GM18507 (cell line): ENCODE measurements around the gene ANKRD13D.
A peak's percentile ranks its signal among the peaks of the same experiment; 100 is the strongest.

ENCODE experiments used
- DNase-seq: peaks from one replicate; pipeline ENCODE4 v3.0.0; 2011; ENCODE audit warnings: low read depth; ENCODE audit not compliant: insufficient read length; ENCODE audit errors: extremely low spot score
- FAIRE-seq: peaks from 2 replicates; lab custom pipeline; 2011; peaks lifted over from hg19 to GRCh38; lab: Jason Lieb, UNC

The ANKRD13D gene

GRCh38 chr11:67271541-67272284 lies 17.4 kb upstream of the ANKRD13D start:
- no peak for DNase-seq
- FAIRE-seq: peak; percentile 59

GRCh38 chr11:67272327-67273259 lies 16.5 kb upstream of the ANKRD13D start:
- DNase-seq (no peak), FAIRE-seq (peak; percentile 78)

- FAIRE-seq: no peak
- DNase-seq: no peak
Observed at GRCh38 chr11:67273260-67273990, 15.7 kb upstream of the ANKRD13D start.

GRCh38 chr11:67274768-67275605 lies 14.1 kb upstream of the ANKRD13D start:
- DNase-seq: no peak
- FAIRE-seq: no peak

GRCh38 chr11:67275606-67276409 lies 13.3 kb upstream of the ANKRD13D start:
- DNase-seq: no peak

GRCh38 chr11:67276781-67277230 lies 12.3 kb upstream of the ANKRD13D start:
- FAIRE-seq (no peak), DNase-seq (no peak)

More at GRCh38 chr11:67275606-67276409, 13.3 kb upstream of the ANKRD13D start:
- no peak for FAIRE-seq

GRCh38 chr11:67277231-67277961 lies 11.7 kb upstream of the ANKRD13D start:
- FAIRE-seq (peak; percentile 95), DNase-seq (peak; percentile 84)

GRCh38 chr11:67278135-67278938 lies 10.8 kb upstream of the ANKRD13D start:
- FAIRE-seq (no peak), DNase-seq (no peak)

- FAIRE-seq: no peak
- DNase-seq: no peak
Observed at GRCh38 chr11:67278939-67279588, 10.0 kb upstream of the ANKRD13D start.

- no peak for FAIRE-seq
- DNase-seq: no peak
Observed at GRCh38 chr11:67279589-67280340, 9.3 kb upstream of the ANKRD13D start.

- no peak for DNase-seq
- FAIRE-seq: no peak
Observed at GRCh38 chr11:67280341-67280787, 8.7 kb upstream of the ANKRD13D start.

- DNase-seq (no peak), FAIRE-seq (no peak)
Observed at GRCh38 chr11:67280788-67281551, 8.1 kb upstream of the ANKRD13D start.

GRCh38 chr11:67281552-67282150 lies 7.5 kb upstream of the ANKRD13D start:
- no peak for DNase-seq
- FAIRE-seq: no peak

- no peak for DNase-seq
- FAIRE-seq: no peak
Observed at GRCh38 chr11:67282155-67282875, 6.8 kb upstream of the ANKRD13D start.
